Neural progenitor cell (in vitro differentiated cells): ENCODE results near the gene CHAF1B.

ENCODE experiments used
- EZH2 ChIP-seq: fragments of 200-600 bp; sonication (generic); IDR thresholded peaks from 2 replicates; pipeline ENCODE4 v1.6.1; 2017; ENCODE audit warnings: antibody characterized with exemption, mild to moderate bottlenecking, moderate library complexity
- EZH2phosphoT487 ChIP-seq: fragments of 200-600 bp; sonication (generic); IDR thresholded peaks from 2 replicates; pipeline ENCODE4 v1.6.1; 2017; ENCODE audit warnings: antibody characterized with exemption
- TF ChIP-seq, protein P1 (sequence below): fragments of 200-600 bp; sonication (generic); IDR thresholded peaks from 2 replicates; pipeline ENCODE4 v1.5.1; 2017; ENCODE audit warnings: antibody characterized with exemption, mild to moderate bottlenecking

DNA sequence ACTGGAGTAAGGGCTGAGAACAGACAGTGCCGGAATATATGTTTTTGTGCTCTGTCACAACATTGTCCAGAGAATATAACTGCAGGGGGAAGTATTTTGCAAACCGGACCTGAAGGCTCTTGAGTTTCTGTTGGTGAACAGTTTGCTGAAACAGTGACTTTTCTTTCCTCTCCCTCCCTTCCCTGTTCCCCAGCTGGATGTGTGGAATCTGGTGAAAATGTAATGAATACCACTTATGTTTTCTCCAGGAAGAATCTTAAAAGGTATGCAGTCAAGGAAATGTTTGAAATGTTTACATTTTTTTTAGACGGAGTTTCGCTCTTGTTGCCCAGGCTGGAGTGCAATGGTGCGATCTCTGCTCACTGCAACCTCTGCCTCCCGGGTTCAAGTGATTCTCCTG, 23.4 kb downstream of the CHAF1B start:
- TF ChIP-seq, protein P1, sequence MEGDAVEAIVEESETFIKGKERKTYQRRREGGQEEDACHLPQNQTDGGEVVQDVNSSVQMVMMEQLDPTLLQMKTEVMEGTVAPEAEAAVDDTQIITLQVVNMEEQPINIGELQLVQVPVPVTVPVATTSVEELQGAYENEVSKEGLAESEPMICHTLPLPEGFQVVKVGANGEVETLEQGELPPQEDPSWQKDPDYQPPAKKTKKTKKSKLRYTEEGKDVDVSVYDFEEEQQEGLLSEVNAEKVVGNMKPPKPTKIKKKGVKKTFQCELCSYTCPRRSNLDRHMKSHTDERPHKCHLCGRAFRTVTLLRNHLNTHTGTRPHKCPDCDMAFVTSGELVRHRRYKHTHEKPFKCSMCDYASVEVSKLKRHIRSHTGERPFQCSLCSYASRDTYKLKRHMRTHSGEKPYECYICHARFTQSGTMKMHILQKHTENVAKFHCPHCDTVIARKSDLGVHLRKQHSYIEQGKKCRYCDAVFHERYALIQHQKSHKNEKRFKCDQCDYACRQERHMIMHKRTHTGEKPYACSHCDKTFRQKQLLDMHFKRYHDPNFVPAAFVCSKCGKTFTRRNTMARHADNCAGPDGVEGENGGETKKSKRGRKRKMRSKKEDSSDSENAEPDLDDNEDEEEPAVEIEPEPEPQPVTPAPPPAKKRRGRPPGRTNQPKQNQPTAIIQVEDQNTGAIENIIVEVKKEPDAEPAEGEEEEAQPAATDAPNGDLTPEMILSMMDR = no peak
- TF ChIP-seq EZH2phosphoT487 (no peak), EZH2 (no peak)
